Activated naive CD4-positive, alpha-beta T cell (primary cell): ENCODE measurements around the gene DCD.
"Not testable (repeated sequence)": the region's sequence is repeated elsewhere in the genome, so short reads cannot be mapped to it uniquely, and the experiment has no call there.

ENCODE experiments used
- DNase-seq, 4 experiments: peaks; one replicate each; lab custom pipeline; 2025; lab: John Stamatoyannopoulos, UW

Gene DCD

GRCh38 chr12:54648265-54648664 lies at the start of gene DCD:
DCD (minus strand) TSS chr12:54648365; CDS start chr12:54648303, 62 bp downstream.
- DNase-seq, result no peak

- DNase-seq, result no peak
These were observed 49.7 kb upstream of the DCD start for GRCh38 chr12:54697851-54698250.

- no peak for DNase-seq
These were observed 44.2 kb upstream of the DCD start for GRCh38 chr12:54692353-54692752.

GRCh38 chr12:54689984-54690383 lies 41.8 kb upstream of the DCD start:
- DNase-seq, result no peak

- DNase-seq, result no peak
These were observed 40.8 kb upstream of the DCD start for GRCh38 chr12:54689034-54689372.

GRCh38 chr12:54688309-54689033 lies 40.3 kb upstream of the DCD start:
- no peak for DNase-seq

GRCh38 chr12:54684636-54685630 lies 36.8 kb upstream of the DCD start:
- no peak for DNase-seq

- no peak for DNase-seq
These were observed 35.2 kb upstream of the DCD start for GRCh38 chr12:54683398-54683797.

GRCh38 chr12:54682674-54683073 lies 34.5 kb upstream of the DCD start:
- no peak for DNase-seq

GRCh38 chr12:54680374-54680773 lies 32.2 kb upstream of the DCD start:
- no peak for DNase-seq

GRCh38 chr12:54678131-54678530 lies 30.0 kb upstream of the DCD start:
- no peak for DNase-seq

GRCh38 chr12:54667945-54668344 lies 19.8 kb upstream of the DCD start:
- no peak for DNase-seq

- no peak for DNase-seq
These were observed 17.8 kb upstream of the DCD start for GRCh38 chr12:54666008-54666407.

GRCh38 chr12:54665022-54665635 lies 17.0 kb upstream of the DCD start:
- DNase-seq, result not testable (repeated sequence)

- DNase-seq, result no peak
These were observed 15.4 kb upstream of the DCD start for GRCh38 chr12:54663603-54664002.

GRCh38 chr12:54662026-54662425 lies 13.9 kb upstream of the DCD start:
- no peak for DNase-seq

- no peak for DNase-seq
These were observed 12.9 kb upstream of the DCD start for GRCh38 chr12:54661048-54661447.

GRCh38 chr12:54660320-54660962 lies 12.3 kb upstream of the DCD start:
- DNase-seq, result no peak

- DNase-seq, result no peak
These were observed 10.4 kb upstream of the DCD start for GRCh38 chr12:54658306-54659264.

- no peak for DNase-seq
These were observed 9.0 kb upstream of the DCD start for GRCh38 chr12:54657105-54657607.

- DNase-seq, result no peak
These were observed 6.8 kb upstream of the DCD start for GRCh38 chr12:54654926-54655325.
